GM19395 (cell line): ENCODE data around the gene C6orf47.
"Not testable (repeated sequence)": the region's sequence is repeated elsewhere in the genome, so short reads cannot be mapped to it uniquely, and the experiment has no call there.

ENCODE experiments used
- ATAC-seq: cut with Tn5 transposase; IDR thresholded peaks from one replicate; pipeline ENCODE4 v1.9.1; 2021; ENCODE audit warnings: mild to moderate bottlenecking, moderate library complexity; ENCODE audit not compliant: unreplicated experiment

Gene C6orf47, protein sequence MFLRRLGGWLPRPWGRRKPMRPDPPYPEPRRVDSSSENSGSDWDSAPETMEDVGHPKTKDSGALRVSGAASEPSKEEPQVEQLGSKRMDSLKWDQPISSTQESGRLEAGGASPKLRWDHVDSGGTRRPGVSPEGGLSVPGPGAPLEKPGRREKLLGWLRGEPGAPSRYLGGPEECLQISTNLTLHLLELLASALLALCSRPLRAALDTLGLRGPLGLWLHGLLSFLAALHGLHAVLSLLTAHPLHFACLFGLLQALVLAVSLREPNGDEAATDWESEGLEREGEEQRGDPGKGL

DNA sequence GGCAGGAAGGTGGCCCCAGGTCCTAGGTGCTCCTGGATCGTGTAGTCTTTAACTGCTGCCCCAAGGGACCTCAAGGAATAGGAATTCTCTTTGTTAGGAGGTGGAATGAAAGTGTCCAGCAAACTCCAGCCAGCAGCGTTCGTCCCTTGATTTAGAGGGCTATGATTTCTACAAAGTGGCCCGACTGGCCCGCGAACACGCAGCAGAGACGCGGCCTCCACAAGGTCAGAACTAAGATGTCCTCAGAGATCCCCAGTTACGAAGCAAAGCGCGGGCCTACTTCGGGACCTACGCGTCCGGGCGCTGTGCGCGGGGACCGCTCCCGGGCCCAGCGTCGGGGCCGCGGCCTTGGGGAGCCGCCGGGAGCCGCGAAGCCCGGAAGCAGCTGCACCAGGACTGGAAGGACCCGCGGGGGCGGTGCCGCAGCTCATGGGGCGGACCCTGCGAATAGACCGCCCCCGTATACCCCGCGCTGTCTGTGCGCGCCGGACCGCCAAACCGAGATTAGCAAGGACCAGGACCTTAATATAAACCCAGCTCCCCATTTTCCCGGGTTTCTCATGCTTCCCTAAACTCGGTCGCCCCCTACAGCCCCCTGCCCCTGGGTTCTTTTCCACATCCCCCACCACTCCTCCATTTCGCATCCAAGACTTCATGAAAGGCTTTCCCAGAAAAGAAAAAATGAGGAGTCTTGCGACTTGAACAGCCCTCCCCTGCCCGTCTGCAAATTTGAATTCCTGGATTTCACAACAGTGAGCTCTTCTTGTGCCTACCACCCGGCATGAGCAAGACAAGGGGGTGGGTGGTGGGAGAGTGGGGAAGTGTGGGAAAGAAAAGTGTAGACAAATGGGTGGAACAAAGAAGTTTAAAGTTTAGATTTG is at the start of gene C6orf47:
Gene C6orf47, minus strand, starts transcription at position 398 of the 881 bp plus-strand sequence. CDS start 831 bp downstream, outside the sequence.
- peak; percentile 42 for ATAC-seq

DNA sequence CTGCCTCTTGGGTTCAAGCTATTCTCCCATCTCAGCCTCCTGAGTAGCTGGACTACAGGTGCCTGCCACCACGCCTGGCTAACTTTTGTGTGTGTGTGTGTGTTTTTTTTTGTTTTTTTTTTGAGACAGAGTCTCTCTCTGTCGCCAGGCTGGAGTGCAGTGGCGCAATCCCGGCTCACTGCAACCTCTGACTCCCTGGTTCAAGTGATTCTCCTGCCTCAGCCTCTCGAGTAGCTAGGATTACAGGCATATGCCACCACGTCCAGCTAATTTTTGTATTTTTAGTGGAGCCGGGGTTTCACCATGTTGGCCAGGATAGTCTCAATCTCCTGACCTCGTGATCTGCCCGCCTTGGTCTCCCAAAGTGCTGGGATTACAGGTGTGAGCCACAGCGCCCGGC is 48.6 kb upstream of the C6orf47 start:
- not testable (repeated sequence) for ATAC-seq

DNA sequence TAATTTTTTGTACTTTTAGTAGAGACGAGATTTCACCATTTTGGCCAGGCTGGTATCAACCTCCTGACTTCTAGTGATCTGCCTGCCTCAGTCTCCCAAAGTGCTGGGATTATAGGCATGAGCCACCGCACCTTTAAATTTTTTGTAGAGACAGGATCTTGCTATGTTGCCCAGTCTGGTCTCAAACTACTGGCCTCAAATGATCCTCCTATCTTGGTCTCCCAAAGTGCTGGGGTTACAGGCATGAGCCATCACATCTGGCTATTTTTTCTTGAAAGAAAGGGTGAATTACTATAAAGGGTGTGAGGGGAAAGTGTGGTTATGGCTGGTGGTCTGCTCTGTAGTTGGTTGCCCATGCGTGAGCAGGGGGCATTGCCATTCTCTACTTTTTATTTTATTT is 47.6 kb upstream of the C6orf47 start:
- no peak for ATAC-seq

DNA sequence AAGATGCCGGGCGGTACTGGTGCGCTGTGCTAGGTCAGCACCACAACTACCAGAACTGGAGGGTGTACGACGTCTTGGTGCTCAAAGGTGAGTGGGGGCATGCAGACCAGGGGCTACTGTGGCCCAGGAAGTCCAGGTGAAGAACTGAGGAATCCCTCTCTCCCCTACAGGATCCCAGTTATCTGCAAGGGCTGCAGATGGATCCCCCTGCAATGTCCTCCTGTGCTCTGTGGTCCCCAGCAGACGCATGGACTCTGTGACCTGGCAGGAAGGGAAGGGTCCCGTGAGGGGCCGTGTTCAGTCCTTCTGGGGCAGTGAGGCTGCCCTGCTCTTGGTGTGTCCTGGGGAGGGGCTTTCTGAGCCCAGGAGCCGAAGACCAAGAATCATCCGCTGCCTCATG is 47.1 kb upstream of the C6orf47 start:
- ATAC-seq: no peak

DNA sequence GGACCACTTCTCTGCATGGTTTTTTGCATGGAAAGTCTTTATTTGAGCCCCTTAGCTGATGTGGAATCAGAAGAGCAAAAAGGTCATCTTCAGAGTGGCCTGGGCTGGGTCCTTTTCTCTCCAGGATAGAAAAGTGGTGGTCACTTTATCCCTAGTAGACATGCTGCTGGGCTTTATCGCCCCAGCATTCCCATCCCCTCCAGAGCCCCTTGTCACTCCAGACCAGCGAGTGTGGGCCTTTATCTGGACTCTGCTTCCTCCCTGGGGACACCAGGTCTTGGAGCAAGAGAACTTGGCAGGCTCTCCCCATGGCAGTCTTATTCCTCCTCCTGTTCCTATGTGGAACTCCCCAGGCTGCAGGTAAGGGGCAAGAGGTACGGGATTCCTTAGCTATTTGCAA is 46.0 kb upstream of the C6orf47 start, which contains the start of gene LY6G6F:
Gene LY6G6F, plus strand, starts transcription at position 268 of the 400 bp plus-strand sequence. Its CDS starts 41 bp downstream, at position 309.
- no peak for ATAC-seq

DNA sequence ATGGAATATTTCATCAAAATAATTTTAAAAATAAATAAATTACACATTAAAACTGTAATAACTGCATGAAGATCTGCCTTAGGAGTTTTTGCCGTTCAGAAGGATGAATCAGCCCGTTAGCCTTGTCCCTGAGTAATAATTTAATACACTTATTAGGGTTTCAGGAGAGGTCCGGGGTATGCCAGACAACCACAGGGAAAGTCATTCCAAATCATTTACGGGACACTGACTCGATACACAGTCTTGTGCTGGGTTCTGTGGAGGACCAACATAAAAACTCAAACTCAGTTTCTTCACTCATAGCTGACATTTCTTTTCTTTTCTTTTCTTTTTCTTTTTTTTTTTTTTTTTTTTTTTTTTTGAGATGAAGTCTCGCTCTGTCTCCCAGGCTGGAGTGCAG is 45.4 kb upstream of the C6orf47 start:
- ATAC-seq: no peak

DNA sequence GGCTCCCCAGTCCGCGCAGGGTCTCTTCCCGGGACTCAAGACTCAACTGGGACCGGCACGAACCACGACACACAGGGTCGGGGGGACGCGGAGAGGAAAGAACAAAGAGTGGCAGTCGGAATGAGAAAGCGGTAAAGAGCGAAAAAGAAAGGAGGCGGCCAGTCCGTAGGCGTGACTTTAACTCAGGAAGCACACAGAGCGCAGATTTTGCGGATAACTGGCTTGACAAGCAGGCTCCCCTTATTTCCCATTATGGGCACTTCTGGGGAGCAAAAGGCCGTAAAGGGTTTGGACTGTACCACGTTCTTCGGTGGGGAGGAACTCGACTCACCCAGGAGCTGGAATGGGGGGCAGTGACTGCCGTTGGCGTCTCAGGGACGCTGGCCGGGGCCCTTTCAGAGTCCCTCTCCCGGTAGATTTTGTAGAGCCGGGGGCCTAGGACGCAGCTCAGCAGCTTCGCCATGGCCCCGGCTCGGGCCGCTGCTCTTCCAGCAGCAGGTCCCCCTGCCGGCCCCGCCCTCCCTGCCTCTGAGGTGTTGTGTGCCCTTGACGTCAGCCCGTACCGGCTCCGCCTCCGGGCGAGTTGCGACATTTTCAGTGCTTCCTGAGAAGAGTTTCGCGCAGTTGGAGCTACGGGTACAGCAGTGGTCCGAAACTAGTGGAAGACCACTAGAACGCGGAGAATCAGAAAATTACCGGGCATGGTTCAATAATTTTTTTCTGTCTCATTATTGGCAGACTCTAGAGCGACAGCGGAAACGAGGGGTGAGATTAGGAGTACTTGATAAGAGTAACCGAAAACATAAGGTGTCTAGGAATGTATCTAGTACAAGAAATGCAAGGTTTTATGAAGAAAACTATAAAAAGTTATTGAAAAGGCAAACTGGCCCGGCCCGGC is 42.5 kb upstream of the C6orf47 start, which contains the start of gene ABHD16A:
Gene ABHD16A, minus strand, starts transcription at position 506 of the 898 bp plus-strand sequence. Its CDS starts 43 bp downstream, at position 463.
- ATAC-seq: peak; percentile 87

DNA sequence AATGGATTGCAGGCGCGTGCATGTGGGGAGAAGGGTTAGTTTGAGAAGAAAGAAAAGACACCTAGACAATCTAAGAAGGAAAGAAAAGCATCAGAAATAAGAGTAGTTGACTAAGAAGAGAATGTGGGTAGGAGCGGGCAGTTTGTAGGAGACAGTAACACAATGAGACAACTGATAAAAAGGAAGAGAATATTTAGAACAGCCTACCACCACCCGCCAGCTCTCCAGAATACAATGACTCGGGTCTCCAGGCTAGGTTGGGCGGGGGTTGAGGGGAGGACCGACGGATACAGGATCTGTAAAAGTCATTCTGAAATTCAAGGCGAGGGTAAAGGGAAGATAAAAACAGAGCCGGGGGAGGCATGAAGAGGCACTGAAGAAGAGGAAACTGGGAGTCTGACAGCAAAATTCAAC is 41.8 kb upstream of the C6orf47 start:
- peak; percentile 8 for ATAC-seq

DNA sequence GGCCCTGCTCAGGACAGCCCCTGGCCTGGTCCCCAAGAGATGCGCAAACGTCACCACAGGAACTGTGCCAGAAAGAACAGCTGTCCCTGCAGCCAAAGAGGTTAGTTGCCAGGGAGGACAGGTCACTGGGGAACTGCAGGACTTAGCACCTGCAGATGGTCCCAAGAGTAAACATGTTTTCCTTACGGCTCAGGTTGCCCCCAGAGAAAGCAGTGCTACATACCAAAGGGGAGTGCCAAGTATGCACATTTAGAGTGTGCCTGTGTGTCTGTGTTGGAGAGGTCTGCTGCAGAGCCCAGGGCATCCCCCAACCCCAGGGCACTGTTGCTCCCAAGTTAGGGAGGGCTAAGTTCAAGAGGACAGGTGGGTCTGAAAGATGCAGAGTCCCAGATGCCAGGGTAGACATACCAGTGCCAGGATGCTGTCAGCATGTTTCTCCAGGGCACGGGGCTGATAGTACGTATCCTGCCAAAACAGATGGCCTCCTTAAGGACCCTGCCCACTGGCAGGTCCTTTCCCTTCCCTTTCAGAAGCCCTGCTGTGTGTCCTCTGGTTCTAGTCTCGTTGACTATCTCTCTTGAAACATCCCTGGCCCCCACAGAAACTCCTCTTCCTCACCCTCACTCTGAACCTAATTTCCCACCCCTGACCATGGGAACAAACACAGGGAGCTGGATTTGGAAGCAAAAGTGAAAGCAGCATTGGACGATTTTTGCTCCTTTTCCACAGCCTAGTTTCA is 41.3 kb upstream of the C6orf47 start:
- ATAC-seq: no peak

DNA sequence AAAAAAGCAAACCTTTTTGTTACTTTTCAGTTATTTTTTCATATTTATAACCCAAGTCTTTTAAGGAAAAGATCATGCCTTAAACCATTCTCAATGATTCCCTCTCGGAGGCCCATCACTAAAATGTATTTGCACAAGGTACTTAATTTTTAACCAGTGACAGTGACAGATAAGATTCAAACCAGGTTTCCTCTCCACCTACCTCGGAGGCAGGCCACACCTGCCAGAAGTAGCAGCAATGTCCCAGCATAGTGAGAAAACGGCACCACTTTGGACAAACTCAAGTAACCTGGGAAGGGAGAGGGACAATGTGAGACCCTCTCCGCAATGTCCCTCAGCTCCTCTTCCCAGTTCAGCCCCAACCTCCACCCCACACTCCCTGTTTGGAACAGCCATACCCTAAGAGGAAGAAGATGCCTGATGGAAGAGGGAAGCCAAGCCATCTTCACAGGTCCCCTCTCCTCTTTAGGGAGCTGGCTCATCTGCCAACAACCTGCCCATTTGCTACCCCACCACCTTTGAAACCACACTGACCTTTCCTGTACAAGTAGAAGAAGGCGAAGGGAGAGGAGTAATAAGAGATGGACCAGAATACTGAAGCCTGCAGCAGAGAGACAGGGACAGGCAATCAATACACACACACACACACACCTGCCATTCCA is 40.3 kb upstream of the C6orf47 start:
- ATAC-seq: no peak

DNA sequence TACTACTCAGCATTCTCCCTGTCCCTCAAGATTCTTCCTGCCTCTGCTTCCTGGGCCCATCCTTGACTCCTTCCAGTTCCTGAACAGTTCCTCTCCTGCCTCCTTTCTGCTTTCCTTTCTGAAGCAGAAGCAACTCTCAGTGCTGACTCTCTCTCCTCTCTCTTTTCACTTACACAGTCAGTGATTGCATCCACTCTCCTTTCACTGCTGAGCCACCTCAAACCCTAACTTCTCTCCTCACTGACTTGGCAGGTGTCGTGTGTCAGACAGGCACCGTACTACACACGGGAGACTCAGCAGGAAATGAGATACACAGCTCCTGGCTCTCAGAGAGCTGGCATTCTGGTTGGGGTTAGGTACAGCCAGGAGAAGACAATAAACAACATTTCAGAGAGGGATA is 37.0 kb upstream of the C6orf47 start:
- ATAC-seq: no peak

DNA sequence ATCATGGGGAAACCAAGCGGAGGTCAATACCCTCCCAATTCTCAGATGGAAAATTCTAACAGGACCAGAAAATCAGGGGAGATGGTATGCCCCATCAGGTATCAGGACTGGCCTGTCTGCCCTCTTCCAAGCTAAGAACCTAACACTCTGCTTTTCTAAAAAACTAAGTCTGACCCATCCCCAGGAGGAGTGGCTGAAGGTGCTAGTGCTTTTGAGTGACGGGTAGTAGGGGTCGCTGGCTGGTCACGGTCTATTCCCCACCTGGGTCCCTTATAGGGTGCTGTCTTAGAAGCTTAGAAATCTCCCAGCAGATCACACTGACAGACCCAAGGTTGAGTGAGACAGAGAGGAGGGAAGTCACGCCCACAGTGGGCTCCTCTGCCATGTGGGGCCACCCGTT is 33.0 kb upstream of the C6orf47 start:
- no peak for ATAC-seq

DNA sequence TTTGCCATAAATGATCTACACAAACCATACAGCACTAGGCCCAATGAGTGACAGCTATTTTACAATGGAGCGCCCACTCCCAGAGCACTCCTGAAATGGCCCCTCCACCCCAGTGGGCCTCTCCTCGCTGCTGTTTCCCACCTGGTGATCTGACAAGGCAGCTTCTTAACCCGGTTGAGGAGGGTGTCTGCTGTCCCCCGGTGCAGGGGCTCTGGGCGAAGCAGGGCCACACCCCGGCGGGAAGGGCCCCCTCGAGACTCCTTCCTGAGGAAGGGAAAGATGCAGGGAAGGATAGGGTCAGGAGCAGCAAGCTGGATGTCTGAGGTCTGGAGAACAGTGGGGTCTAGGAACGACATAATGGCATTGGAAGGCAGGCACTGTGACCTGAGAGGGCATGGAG is 32.3 kb upstream of the C6orf47 start:
- ATAC-seq: no peak

DNA sequence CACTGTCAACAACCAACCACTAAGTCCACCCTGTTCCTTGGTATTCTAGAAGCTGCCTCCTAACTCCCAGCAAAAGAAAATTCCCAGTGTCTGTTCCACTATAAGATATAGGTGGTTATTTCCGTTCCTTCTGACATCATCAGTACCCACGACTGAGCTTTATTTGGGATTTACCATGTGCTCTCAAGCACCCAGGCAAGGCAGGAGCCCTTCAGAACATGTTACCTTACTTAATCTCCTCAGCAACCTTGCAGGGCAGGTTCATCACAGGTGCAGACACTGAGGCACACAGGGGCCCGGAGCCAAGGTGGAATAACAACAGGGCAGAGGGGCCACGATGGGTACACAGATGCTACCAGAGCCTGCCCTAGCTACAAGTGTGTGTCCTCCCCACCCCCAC is 31.8 kb upstream of the C6orf47 start:
- no peak for ATAC-seq

DNA sequence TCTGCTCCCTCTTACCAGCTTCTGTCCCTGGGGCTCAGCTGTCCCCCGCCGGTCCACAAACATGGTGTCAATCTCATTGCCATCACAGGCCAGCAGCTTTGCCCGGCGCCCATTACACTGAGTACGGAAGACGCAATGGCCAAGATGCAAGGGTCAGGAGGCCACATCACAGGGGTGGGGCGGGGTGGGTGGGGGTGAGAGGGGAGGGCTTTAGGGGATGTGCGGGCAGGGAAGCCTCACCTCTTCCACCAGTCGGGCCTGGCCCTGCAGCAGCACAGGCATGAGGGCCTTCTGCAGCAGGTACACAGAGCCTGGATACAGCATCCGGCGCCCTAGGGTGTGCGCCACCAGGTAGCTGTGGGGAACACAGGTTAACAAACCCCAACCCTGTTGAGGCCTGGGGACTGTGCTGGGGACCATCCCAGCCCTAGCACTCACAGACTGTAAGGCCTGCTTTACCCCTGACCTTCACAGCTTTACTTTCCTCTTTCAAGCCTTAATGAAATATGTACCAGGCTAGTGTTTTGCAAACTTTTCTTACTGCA is 31.1 kb upstream of the C6orf47 start:
- no peak for ATAC-seq

DNA sequence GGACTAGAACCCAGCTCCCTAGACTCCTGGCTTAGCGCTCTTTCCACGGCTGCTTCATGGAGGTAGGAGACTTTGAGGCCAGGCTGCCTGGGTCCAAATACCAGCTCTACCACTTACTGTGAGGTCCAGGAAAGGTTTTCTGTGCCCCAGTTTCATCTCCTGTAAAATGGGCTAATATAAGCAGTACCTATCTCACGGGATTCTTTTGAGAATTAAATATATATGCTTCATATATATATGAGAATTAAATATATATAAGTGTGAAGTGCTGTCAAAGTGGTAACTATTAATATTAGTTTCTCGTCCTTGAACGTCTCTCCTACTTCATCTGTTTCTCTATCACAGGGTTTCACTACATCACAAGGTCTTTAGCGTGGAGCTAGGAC is 30.5 kb upstream of the C6orf47 start:
- no peak for ATAC-seq

DNA sequence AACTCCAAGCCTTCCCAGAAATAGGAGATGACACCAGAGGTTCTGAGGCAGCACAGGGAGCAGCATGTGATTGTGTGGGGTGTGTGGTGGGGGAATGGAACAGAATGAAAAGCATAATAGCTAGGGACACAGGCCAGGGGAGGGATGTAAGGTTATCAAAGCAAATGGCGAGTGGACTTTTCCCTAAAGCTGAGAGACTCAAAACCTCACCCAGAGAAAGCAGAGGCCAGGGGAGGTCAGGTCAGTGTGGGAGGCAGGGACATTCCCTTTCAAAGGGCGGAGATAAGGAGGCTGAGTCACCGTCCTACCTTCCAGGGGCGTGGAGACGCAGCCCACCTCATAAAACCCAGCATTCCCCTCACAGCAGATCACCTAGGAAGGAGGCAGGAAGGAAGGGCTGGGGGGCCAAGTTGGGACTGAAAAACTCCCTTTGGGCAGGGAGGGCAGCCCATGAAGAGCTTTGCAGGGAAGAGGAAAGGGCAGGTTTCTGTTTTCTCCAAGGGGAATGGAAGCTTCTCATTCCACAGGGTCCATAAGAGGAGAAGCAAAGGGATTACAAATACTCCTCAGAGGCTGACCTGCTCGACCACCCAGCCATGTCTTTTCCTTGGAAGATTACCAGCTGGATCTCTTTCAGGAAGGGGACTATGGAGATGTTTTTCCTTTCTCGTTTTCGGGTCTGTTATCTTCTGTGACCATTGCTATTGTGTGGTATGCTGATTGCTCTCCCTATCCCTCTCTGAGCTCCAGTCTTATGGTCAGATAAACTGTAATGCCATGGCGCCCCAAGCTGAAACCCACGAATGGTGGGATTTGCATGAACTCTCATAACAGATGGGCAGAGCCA is 29.9 kb upstream of the C6orf47 start:
- no peak for ATAC-seq
